ENCODE measurements around the gene CLC.

GRCh38 chr19:39754544-39754943, 16.7 kb upstream of the CLC start:
- TF ChIP-seq CTCF (IDR thresholded peaks at IDR 0.05) (no peak), POLR2AphosphoS5 (IDR thresholded peaks at IDR 0.05) (no peak)

Data from prostate gland (tissue), 2 donors.